HG02759 (cell line): ENCODE results near the gene GCNA.

Source experiments
- ATAC-seq: cut with Tn5 transposase; IDR thresholded peaks from one replicate; pipeline ENCODE4 v1.9.1; 2021; ENCODE audit warnings: mild to moderate bottlenecking, moderate library complexity; ENCODE audit not compliant: unreplicated experiment

Gene GCNA

GRCh38 chrX:71615056-71615455 lies 36.8 kb downstream of the GCNA start:
- ATAC-seq = no peak

- no peak for ATAC-seq
Observed at GRCh38 chrX:71615954-71616353, 37.7 kb downstream of the GCNA start.

- ATAC-seq = no peak
Observed at GRCh38 chrX:71616672-71617529, 38.7 kb downstream of the GCNA start.

- ATAC-seq = no peak
Observed at GRCh38 chrX:71617742-71618141, 39.5 kb downstream of the GCNA start.

GRCh38 chrX:71618303-71618721 lies 40.1 kb downstream of the GCNA start, which contains the start of gene CXCR3:
TSS of gene CXCR3 (minus strand) at chrX:71618511. CDS start at chrX:71618449, 62 bp downstream.
- ATAC-seq = peak; percentile 69

GRCh38 chrX:71618787-71619186 lies 40.5 kb downstream of the GCNA start:
- ATAC-seq = no peak

GRCh38 chrX:71619193-71619592 lies 41.0 kb downstream of the GCNA start:
- no peak for ATAC-seq

GRCh38 chrX:71619986-71620385 lies 41.7 kb downstream of the GCNA start:
- no peak for ATAC-seq

- ATAC-seq = no peak
Observed at GRCh38 chrX:71621603-71622002, 43.4 kb downstream of the GCNA start.

GRCh38 chrX:71622032-71622575 lies 43.9 kb downstream of the GCNA start:
- no peak for ATAC-seq

GRCh38 chrX:71622576-71623450 lies 44.6 kb downstream of the GCNA start:
- ATAC-seq = peak; percentile 46

GRCh38 chrX:71623714-71624113 lies 45.5 kb downstream of the GCNA start:
- no peak for ATAC-seq

- ATAC-seq = no peak
Observed at GRCh38 chrX:71625471-71625870, 47.2 kb downstream of the GCNA start.

- ATAC-seq = no peak
Observed at GRCh38 chrX:71626576-71626975, 48.3 kb downstream of the GCNA start.

GRCh38 chrX:71627588-71628404 lies 49.6 kb downstream of the GCNA start:
- ATAC-seq = no peak

GRCh38 chrX:71629467-71629866 lies 51.2 kb downstream of the GCNA start:
- peak; percentile 60 for ATAC-seq

GRCh38 chrX:71632923-71633657 lies 54.9 kb downstream of the GCNA start:
- ATAC-seq = peak; percentile 43

GRCh38 chrX:71634366-71634765 lies 56.1 kb downstream of the GCNA start:
- ATAC-seq = no peak

- no peak for ATAC-seq
Observed at GRCh38 chrX:71636438-71637252, 58.4 kb downstream of the GCNA start.
